T-helper 1 cell treated with Interleukin-12 subunit alpha and Interleukin-12 subunit beta and Interleukin-4 antibody, amounts not matched to agents 30 ng/mL and 1 ng/mL, for 36 hours (primary cell): ENCODE results near the gene RIPOR1. TPM values are rescaled to one million over a fixed set of nuclear protein-coding genes. Genes with fewer than 3 reads are reported as not detected.

ENCODE experiments used
- intact Hi-C: fragments of 100-400 bp; cut with micrococcal nuclease; formaldehyde crosslinking; loops from one replicate; pipeline ENCODE4 v1.15.1; 2024
- total RNA-seq: library from RNA; stranded (reverse); gene quantifications from 2 replicates; pipeline ENCODE4 v1.2.3, GENCODE V29; 2022

The RIPOR1 gene
- total RNA-seq, 1 donor from 2014 or later, result 52.6 TPM

DNA sequence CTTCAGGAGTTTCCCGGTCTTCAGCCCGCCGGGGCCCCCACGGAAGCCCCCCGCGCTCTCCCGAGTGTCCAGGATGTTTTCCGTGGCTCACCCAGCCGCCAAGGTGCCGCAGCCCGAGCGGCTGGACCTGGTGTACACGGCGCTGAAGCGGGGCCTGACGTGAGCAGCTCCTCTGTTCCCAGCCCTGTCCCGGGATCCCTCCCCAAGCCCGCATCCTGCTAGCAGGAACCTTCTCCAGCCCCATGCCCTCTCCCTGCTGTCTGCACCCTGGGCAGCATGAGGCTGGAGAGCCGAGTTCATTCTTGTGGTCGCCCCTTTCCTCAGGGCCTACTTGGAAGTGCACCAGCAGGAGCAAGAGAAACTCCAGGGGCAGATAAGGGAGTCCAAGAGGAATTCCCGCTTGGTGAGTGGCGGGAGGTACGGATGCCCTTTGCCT lies 10.1 kb downstream of the RIPOR1 start:
- intact Hi-C loops, result loop anchor here (1.0 kb wide), 1 partner anchor 44 kb away; no protein-coding TSS in a partner anchor

GRCh38 chr16:67539271-67539670 lies 10.6 kb downstream of the RIPOR1 start:
- intact Hi-C loops, result no loop called here

DNA sequence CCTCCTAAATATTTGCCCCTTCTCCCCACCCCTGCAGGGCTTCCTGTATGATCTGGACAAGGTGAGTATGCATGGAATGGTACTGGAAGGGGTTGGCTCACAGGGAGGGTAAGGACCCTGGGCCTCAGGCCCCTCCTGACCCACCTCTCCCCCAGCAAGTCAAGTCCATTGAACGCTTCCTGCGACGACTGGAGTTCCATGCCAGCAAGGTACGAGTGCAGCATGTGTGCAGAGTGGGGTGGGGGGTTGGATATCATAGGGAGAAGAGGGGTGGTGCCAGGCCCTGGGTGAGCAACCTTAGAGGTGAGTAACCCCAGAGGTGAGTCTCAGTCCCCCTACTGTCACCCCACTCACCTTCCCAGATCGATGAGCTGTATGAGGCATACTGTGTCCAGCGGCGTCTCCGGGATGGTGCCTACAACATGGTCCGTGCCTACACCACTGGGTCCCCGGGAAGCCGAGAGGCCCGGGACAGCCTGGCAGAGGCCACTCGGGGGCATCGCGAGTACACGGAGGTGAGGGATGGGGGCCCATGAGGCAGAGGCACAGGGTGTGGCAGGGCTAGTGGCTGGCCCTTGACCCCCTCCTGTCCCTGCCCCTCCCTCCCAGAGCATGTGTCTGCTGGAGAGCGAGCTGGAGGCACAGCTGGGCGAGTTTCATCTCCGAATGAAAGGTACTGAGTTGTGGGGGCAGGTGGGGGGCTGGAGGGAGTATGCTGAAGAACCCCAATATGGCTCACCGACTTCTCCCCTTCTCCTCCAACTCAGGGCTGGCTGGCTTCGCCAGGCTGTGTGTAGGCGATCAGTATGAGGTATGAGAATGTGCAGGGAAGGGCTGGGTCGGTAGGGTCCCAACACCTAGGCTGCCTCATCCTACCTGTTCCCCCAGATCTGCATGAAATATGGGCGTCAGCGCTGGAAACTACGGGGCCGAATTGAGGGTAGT lies 11.3 kb downstream of the RIPOR1 start:
- intact Hi-C loops, result no loop called here

DNA sequence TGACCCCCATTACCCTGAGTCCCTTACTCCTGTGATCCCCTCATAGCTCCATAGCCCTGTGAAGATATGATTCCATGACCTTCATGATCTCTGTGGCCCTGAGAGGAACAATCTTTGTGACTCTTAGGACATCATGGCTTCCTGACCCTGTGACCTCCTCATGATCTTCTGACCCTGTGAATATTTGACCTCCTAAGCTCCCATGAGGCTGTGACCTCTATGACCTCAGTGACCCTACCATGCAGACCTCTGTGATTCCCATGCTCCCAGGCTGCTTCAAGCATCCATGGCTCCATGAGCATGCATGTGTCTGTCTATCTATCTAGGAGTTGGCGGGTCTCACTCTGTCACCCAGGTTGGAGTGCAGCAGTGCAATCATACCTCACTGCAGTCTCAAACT lies 12.1 kb downstream of the RIPOR1 start:
- intact Hi-C loops, result no loop called here

DNA sequence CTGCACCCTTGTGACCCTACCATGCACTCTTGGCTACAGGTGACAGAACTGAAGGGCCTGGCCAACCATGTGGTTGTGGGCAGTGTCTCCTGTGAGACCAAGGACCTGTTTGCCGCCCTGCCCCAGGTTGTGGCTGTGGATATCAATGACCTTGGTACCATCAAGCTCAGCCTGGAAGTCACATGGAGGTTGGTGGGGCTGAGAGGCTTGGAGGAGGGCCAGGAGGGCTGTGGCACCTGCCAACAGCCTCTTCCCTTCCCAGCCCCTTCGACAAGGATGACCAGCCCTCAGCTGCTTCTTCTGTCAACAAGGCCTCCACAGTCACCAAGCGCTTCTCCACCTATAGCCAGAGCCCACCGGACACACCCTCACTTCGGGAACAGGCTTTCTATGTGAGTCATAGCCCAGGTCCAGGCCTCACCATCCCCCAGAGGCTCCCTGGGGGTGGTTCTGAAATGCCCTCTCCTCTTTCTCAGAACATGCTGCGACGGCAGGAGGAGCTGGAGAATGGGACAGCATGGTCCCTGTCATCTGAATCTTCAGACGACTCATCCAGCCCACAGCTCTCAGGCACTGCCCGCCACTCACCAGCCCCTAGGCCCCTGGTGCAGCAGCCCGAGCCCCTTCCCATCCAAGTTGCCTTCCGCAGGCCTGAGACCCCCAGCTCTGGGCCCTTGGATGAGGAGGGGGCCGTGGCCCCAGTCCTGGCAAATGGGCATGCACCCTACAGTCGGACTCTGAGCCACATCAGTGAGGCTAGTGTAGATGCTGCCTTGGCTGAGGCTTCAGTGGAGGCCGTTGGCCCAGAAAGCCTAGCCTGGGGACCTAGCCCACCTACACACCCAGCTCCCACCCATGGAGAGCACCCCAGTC lies 13.0 kb downstream of the RIPOR1 start:
- intact Hi-C loops, result loop anchor here (1.0 kb wide), 6 partner anchors 20 to 178 kb away; partner anchors contain the start of genes ACD, CARMIL2, CTCF and GFOD2

DNA sequence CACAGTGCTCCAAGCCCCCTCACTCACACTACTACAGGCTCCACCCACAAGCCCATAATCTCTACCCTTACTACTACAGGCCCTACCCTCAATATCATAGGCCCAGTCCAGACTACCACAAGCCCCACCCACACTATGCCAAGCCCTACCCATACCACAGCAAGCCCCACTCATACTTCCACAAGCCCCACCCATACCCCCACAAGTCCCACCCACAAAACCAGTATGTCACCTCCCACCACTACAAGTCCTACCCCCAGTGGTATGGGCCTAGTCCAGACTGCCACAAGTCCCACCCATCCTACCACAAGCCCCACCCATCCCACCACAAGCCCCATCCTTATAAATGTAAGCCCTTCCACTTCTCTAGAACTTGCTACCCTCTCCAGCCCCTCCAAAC lies 13.8 kb downstream of the RIPOR1 start:
- intact Hi-C loops, result loop anchor here (1.0 kb wide), 6 partner anchors 20 to 177 kb away; partner anchors contain the start of genes ACD, CARMIL2, CTCF and GFOD2

DNA sequence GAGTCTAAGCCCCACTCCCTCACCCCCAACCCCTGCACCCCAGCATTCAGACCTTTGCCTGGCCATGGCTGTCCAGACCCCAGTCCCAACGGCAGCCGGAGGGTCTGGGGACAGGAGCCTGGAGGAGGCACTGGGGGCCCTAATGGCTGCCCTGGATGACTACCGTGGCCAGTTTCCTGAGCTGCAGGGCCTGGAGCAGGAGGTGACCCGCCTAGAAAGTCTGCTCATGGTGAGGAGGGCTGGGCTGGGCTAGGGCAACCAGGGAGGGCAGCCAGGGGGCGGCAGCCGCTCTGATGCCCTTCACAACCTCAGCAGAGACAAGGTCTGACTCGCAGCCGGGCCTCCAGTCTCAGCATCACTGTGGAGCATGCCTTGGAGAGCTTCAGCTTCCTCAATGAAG lies 14.4 kb downstream of the RIPOR1 start:
- intact Hi-C loops, result no loop called here

DNA sequence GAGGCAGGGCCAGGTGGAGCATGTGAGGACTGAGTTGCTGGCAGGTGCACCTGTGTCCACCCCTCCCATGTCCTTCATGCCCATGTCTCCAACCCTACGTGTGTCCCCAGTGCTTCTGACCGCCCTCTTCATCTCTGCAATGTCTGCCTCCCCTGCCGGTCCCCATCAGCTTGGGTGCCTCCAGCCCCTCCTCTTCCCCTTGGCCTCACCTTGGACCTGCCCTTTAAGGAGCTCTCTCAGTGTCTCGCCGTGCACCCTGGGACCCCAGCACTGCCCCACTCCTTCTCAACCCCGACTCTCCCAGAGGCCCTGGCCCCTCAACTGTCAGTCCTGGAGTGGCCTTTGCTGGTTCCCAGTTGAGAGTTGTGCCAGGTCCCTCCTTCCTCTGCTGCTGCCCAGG lies 15.0 kb downstream of the RIPOR1 start:
- intact Hi-C loops, result no loop called here

DNA sequence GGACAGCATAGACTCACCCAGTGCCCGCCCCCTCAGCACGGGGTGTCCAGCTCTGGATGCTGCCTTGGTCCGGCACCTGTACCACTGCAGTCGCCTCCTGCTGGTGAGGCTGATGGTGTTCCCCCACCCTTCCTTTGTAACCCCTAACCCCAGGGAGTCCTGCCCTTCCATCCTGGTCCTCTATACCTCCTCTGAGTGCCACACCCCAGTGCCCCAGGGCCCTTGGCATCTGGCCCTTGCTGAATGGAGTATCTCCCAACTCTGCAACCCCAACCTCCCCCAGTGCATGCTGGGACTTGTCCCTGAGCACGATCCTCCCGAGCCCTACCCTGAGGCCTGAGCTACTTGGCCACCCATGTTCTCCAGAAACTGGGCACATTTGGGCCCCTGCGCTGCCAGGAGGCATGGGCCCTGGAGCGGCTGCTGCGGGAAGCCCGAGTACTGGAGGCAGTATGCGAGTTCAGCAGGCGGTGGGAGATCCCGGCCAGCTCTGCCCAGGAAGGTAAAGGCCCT lies 15.8 kb downstream of the RIPOR1 start:
- intact Hi-C loops, result no loop called here

DNA sequence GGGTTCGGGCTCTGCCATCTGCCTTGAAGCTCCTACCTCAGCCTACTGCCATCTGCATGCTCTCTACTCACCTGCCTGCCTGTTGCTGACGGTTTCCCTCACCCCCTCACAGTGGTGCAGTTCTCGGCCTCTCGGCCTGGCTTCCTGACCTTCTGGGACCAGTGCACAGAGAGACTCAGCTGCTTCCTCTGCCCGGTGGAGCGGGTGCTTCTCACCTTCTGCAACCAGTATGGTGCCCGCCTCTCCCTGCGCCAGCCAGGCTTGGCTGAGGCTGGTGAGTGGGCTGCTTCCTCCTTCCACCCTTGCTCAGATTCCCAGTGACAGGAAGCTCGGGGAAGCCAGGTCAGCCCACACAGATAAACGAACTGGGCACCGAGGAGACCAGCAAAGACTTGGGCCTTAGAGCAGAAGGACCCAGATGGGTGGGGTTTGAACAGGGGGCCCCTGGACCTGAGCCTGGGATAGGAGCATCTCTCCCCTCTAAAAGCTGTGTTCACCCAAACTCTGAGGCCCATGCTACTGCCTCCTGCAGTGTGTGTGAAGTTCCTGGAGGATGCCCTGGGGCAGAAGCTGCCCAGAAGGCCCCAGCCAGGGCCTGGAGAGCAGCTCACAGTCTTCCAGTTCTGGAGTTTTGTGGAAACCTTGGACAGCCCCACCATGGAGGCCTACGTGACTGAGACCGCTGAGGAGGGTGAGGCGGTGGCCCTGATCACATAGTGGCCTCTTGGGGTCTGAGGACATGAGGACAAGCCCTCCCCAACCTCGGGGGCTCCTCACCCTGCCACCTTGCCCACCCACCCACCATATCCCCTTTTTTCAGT lies 16.4 kb downstream of the RIPOR1 start:
- intact Hi-C loops, result no loop called here

- intact Hi-C loops, result loop anchor here (2.0 kb wide), 1 partner anchor 65 kb away; the partner anchor contains the start of gene ATP6V0D1
These were observed 17.0 kb downstream of the RIPOR1 start for GRCh38 chr16:67545665-67546024.

DNA sequence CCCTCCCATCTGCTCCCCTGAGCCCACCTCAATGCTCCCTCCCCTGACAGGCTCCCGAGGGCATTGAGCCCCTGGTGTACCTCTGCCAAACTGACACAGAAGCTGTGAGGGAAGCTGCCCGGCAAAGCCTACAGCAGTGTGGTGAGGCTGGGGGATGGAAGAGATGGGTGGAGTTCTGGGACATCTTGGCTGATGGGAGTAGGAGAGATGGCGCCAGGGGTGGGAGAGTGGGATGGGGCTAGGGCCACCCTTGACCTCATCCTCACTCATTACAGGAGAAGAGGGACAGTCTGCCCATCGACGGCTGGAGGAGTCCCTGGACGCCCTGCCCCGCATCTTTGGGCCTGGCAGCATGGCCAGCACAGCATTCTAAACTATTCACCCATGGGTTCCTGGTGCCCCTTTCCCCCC lies 17.5 kb downstream of the RIPOR1 start:
- intact Hi-C loops, result loop anchor here (2.0 kb wide), 1 partner anchor 65 kb away; the partner anchor contains the start of gene ATP6V0D1

DNA sequence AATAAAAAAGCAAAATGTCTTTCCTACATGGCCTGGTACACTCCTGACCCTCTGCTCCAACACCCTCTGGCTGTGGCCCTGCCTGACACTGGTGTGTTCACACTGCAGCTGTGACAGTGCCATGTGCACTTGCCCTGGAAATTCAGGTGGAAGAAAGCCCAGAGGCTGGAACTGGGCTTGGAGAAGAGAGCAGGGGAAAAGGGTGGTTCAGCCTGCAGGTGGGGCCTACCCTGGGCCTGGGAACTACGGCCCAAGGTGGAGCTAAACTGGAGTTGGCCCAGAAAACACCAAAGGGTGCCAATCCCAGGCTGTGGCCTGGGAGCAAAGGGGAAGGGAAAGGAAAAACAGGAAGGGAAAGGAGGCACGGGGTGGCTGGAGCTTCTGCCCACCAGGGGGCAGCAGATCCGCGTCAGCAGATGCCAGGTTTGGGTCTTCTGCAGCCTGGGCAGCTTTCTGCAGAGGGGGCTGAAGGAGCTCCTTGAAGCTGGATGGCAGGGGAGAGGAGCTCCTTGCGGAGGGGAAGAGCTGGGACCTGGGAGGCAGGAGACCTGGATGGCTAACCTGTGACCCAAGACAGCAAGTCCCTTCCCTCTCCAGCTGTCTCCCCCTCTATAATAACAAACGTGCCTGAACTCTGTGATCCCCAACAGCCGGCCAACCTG lies 18.3 kb downstream of the RIPOR1 start:
- intact Hi-C loops, result loop anchor here (1.0 to 2.0 kb wide), 6 partner anchors 8 to 121 kb away; partner anchors contain the start of genes ATP6V0D1, CARMIL2 and CTCF

DNA sequence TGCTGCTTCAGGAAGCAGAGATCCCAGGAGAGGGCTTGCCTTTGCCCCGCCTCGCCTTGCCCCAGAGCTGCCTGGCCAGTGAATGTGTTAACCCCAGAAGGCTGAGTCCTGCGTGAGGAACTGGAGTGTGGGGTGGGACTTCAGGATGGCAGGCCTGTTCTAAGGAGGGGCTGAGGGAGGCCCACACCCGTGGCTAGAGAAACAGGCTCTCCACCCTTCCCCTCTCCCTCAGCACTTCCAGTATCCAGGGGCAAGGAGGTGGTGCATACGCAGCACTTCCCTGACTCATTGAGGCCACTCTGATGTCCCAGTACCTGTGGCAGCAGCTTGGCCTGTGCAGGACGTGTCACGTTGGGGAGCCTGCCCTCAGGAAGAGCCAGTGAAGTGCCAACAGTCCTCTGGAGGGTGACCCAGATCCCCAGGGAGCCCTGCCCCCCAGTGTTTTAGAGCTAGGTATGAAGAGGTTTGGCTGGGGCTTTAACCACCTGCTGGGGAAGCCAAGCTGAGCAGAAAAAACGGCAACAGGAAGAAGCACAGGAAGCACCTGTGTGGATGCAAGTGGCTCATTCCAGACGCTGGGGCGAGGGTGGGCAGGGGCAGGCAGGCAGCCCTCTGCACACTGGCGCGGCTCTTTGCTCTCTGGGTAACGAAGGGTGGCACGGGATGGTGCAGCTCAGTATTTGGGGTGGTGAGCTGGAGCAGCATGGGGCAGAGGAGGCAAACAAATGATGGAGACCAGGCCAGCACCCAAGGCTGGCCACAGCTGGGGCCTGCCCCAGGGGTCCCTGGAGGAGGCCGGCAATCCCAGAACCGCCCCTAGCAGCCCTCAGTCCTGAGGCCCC lies 19.0 kb downstream of the RIPOR1 start:
- intact Hi-C loops, result loop anchor here (1.0 to 2.0 kb wide), 6 partner anchors 8 to 121 kb away; partner anchors contain the start of genes ATP6V0D1, CARMIL2 and CTCF

GRCh38 chr16:67548265-67549126 lies 19.9 kb downstream of the RIPOR1 start:
- intact Hi-C loops, result no loop called here

- intact Hi-C loops, result no loop called here
These were observed 20.6 kb downstream of the RIPOR1 start for GRCh38 chr16:67549240-67549639.

DNA sequence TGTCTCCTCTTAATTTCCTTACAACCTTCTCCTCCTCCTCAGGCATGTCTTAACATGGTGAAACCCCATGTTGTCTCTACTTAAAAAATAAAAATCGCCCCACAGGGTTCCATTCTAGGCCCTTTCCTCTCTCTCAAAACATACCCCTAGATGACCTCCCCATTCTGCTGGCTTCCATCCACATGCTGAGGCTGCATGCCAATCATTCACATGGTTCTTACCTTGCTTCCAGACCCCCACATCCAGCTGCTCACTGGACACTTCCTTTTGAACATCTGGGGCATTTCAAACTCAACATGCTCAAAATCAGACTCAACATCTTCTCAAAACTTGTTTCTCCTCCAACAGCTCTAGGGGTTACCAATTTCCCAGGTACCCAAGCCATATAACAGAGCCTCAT lies 21.3 kb downstream of the RIPOR1 start:
- intact Hi-C loops, result no loop called here

DNA sequence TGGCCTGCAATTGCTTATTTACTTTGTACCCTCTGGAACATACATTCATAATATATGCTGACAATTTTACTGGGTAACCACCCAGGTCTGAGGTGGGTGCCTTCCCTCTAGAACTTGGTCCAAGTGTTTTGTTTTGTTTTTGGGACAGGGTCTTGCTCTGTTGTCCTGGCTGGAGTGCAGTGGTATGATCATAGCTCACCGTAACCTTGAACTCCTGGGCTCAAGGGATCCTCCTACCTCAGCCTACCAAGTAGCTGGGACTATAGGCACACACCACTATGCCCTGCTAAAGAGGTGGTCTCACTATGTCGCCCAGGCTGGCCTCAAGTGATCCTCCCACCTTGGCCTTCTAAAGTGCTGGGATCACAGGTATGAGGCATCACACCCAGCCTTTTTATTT lies 22.5 kb downstream of the RIPOR1 start:
- intact Hi-C loops, result no loop called here
